Measurements from ENCODE around the gene DNTT.

DNA sequence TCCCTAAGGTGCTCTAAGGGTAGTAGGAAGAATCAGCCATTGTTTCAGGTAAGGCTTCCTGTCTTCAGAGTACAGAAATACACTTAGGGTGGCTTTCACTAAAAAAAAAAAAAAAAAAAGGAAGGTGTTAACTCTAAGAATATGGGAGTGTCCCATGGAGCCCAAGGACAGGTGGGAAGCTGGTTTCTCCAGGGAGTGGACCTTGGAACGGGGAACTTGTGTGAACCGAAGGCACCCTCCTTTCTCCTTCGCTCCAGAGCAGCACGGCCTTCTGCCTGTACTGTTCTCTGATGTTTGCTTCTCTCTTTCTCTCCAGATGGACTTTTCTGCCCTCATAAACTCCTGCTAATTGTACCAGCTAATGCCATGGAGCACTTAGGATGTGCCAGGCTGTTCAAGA is 48.3 kb downstream of the DNTT start:
- TF ChIP-seq CHD2 (IDR thresholded peaks at IDR 0.05; ENCODE audit: low read depth, low read length) (no peak), CBX5 (IDR thresholded peaks at IDR 0.05; ENCODE audit: borderline replicate concordance, low read depth) (no peak), SIN3A (IDR thresholded peaks at IDR 0.05; ENCODE audit: borderline replicate concordance in 2 of 2, control insufficient read depth in 1 of 2, low read depth in 2 of 2, low read length in 2 of 2) (no peak), CREM (IDR thresholded peaks at IDR 0.05; ENCODE audit: low read depth) (no peak), ZNF121 (CRISPR knock-in tag; conservative IDR thresholded peaks at IDR 0.05) (no peak), FOXM1 (IDR thresholded peaks at IDR 0.05; ENCODE audit: low read depth) (no peak), FOXM1 (CRISPR knock-in tag; IDR thresholded peaks at IDR 0.05; ENCODE audit: low read depth) (no peak), NCOA4 (IDR thresholded peaks at IDR 0.05; ENCODE audit: partially characterized antibody) (no peak), TRIM24 (IDR thresholded peaks at IDR 0.05) (no peak), POLR2A (conservative IDR thresholded peaks at IDR 0.05) (no peak)
- TF ChIP-seq, protein P1, sequence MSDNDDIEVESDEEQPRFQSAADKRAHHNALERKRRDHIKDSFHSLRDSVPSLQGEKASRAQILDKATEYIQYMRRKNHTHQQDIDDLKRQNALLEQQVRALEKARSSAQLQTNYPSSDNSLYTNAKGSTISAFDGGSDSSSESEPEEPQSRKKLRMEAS (CRISPR knock-in tag; IDR thresholded peaks at IDR 0.05): no peak
- TF ChIP-seq, protein P2, sequence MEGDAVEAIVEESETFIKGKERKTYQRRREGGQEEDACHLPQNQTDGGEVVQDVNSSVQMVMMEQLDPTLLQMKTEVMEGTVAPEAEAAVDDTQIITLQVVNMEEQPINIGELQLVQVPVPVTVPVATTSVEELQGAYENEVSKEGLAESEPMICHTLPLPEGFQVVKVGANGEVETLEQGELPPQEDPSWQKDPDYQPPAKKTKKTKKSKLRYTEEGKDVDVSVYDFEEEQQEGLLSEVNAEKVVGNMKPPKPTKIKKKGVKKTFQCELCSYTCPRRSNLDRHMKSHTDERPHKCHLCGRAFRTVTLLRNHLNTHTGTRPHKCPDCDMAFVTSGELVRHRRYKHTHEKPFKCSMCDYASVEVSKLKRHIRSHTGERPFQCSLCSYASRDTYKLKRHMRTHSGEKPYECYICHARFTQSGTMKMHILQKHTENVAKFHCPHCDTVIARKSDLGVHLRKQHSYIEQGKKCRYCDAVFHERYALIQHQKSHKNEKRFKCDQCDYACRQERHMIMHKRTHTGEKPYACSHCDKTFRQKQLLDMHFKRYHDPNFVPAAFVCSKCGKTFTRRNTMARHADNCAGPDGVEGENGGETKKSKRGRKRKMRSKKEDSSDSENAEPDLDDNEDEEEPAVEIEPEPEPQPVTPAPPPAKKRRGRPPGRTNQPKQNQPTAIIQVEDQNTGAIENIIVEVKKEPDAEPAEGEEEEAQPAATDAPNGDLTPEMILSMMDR (IDR thresholded peaks at IDR 0.05 in 2 of 3, conservative IDR thresholded peaks at IDR 0.05 in 1 of 3; ENCODE audit: insufficient read depth in 2 of 3, low read depth in 1 of 3, low read length in 3 of 3): no peak
- TF ChIP-seq, protein P3, sequence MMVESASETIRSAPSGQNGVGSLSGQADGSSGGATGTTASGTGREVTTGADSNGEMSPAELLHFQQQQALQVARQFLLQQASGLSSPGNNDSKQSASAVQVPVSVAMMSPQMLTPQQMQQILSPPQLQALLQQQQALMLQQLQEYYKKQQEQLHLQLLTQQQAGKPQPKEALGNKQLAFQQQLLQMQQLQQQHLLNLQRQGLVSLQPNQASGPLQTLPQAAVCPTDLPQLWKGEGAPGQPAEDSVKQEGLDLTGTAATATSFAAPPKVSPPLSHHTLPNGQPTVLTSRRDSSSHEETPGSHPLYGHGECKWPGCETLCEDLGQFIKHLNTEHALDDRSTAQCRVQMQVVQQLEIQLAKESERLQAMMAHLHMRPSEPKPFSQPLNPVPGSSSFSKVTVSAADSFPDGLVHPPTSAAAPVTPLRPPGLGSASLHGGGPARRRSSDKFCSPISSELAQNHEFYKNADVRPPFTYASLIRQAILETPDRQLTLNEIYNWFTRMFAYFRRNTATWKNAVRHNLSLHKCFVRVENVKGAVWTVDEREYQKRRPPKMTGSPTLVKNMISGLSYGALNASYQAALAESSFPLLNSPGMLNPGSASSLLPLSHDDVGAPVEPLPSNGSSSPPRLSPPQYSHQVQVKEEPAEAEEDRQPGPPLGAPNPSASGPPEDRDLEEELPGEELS (CRISPR knock-in tag; IDR thresholded peaks at IDR 0.05; ENCODE audit: borderline replicate concordance): no peak

Data from K562 (cell line).